Central memory CD8-positive, alpha-beta T cell (primary cell): ENCODE measurements around the gene PRRT1.

Source experiments
- ATAC-seq: fragments of 150-1000 bp; cut with Tn5 transposase; replicated peaks from 2 replicates; pipeline ENCODE4 v1.10.0; 2022; ENCODE audit warnings: mild to moderate bottlenecking, moderate FRiP score, moderate number of reproducible peaks; ENCODE audit not compliant: poor library complexity, severe bottlenecking; ENCODE audit errors: extremely low read depth
- DNase-seq, 2 donors: peaks; one replicate each; pipeline ENCODE4 v3.0.0; 2021; ENCODE audit warnings: low spot score in 2 of 2
- H3K27ac Mint-ChIP-seq: one replicate; pipeline ENCODE4 v1.8.0; 2022; ENCODE audit warnings: low read depth, mild to moderate bottlenecking, moderate library complexity, mixed read lengths
- H3K27me3 Mint-ChIP-seq: one replicate; pipeline ENCODE4 v1.8.0; 2022; ENCODE audit warnings: mixed read lengths
- H3K36me3 Mint-ChIP-seq: one replicate; pipeline ENCODE4 v1.8.0; 2022; ENCODE audit warnings: mild to moderate bottlenecking, moderate library complexity, mixed read lengths; ENCODE audit not compliant: insufficient read depth
- H3K4me1 Mint-ChIP-seq: one replicate; pipeline ENCODE4 v1.8.0; 2022; ENCODE audit warnings: mixed read lengths
- H3K4me3 Mint-ChIP-seq: one replicate; pipeline ENCODE4 v1.8.0; 2022; ENCODE audit warnings: mild to moderate bottlenecking, moderate library complexity, mixed read lengths
- H3K9me3 Mint-ChIP-seq: one replicate; pipeline ENCODE4 v1.8.0; 2022; ENCODE audit warnings: mixed read lengths

PRRT1 gene

GRCh38 chr6:32184084-32184640 lies 32.4 kb upstream of the PRRT1 start, which contains the start of gene AGER:
Gene AGER (minus strand): TSS chr6:32184253. CDS start chr6:32184222, 31 bp downstream.
- Mint-ChIP-seq H3K27me3 (no peaks in the 10 kb centered on the region), H3K9me3 (no peaks in the 10 kb centered on the region), H3K36me3 (peaks cover 51% of the 10 kb centered on the region), H3K27ac (peak within 1 kb of the TSS; percentile 76), H3K4me1 (peaks cover 52% of the 10 kb centered on the region), H3K4me3 (no peak within 1 kb of the TSS)
- ATAC-seq = no peak
- DNase-seq = no peak

DNA sequence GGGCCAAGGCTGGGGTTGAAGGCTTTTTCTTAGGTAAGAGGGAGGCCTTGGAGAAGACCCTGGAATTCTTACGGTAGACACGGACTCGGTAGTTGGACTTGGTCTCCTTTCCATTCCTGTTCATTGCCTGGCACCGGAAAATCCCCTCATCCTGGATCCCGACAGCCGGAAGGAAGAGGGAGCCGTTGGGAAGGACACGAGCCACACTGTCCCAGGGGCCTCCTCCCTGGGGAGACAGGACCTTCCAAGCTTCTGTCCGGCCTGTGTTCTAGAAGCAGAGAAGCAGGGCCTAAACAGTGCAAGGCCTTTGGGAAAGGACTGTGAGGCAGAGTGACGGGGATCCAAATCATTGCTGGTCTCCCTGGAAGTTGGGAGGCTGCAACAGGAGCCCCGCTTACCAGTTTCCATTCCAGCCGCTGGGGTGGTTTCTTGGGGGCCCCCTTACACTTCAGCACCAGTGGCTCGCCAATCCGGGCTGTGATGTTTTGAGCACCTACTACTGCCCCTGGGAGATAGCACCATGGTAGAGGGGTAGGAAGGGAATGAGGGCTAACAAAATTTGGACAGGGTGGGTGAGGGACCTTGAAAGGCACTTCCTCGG lies 31.8 kb upstream of the PRRT1 start:
- no peak for DNase-seq
- ATAC-seq = no peak
- H3K9me3 Mint-ChIP-seq = no peaks in the 10 kb centered on the region
- H3K27me3 Mint-ChIP-seq = no peaks in the 10 kb centered on the region
- H3K36me3 Mint-ChIP-seq = peaks cover 47% of the 10 kb centered on the region
- H3K27ac Mint-ChIP-seq = no peak overlapping the region
- no peak overlapping the region for H3K4me3 Mint-ChIP-seq
- peaks cover 52% of the 10 kb centered on the region for H3K4me1 Mint-ChIP-seq

DNA sequence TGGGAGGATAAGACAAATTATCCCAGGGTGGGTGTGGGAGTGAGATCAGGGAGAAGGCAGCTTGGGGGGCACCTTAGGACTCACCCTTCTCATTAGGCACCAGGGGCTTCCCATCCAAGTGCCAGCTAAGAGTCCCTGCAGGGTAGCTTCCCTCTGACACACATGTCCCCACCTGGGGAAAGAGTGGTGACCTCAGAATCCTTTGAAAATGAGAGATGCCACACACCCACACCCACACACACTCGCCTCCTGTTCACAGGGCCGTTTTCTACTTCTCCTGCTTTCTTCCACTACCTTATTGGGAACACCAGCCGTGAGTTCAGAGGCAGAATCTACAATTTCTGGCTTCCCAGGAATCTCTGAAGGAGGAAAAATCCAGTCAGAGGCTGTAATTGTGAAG lies 31.3 kb upstream of the PRRT1 start:
- no peaks in the 10 kb centered on the region for H3K27me3 Mint-ChIP-seq
- no peak overlapping the region for H3K4me3 Mint-ChIP-seq
- peaks cover 54% of the 10 kb centered on the region for H3K4me1 Mint-ChIP-seq
- H3K9me3 Mint-ChIP-seq = no peaks in the 10 kb centered on the region
- no peak for DNase-seq
- no peak for ATAC-seq
- no peak overlapping the region for H3K27ac Mint-ChIP-seq
- H3K36me3 Mint-ChIP-seq = peaks cover 47% of the 10 kb centered on the region

DNA sequence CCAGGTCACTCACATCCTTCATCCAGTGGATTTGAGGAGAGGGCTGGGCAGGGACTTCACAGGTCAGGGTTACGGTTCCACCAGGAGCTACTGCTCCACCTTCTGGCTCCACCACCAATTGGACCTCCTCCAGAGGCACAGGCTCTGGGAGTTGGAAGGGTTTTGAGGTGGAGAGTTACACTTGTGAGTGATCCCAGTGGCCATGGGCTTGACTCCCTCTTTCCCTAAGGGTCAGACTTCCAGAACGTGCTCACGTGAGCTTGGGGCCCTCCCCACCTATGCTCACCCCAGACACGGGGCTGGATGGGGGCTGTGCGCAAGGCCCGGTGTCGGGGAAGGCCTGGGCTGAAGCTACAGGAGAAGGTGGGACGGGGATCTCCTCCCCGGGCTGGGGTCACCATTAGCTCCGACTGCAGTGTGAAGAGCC lies 30.8 kb upstream of the PRRT1 start:
- Mint-ChIP-seq H3K27me3 (no peaks in the 10 kb centered on the region), H3K4me3 (no peak overlapping the region), H3K4me1 (peaks cover 54% of the 10 kb centered on the region), H3K9me3 (no peaks in the 10 kb centered on the region), H3K36me3 (peaks cover 46% of the 10 kb centered on the region), H3K27ac (no peak overlapping the region)
- DNase-seq = no peak
- no peak for ATAC-seq

DNA sequence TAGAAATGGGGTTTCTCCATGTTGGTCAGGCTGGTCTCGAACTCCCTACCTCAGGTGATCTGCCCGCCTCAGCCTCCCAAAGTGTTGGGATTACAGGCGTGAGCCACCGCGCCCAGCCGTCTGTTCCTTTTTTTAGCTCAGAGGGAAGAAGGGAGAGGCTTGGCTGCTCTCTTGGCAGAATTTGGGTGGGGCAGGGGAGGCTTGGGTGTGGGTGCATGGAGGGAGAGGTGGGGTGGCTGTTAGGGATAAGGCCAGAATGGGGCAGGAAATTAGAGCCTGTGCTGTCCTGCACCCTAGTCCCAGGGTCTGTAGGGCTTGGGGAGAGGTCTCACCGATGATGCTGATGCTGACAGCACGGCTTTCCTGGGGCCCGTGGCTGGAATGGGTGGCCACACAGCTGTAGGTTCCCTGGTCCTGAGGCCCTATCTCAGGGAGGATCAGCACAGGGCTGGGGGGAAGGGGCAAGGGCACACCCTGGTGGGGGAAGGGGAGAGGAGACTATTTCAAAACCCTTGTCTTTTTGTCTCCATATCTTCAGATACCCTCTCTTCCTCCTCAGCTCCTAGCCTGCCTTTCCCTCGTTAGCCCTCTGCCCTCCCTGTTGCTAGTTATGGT lies 30.3 kb upstream of the PRRT1 start:
- DNase-seq (no peak), ATAC-seq (no peak)
- Mint-ChIP-seq H3K4me1 (peaks cover 54% of the 10 kb centered on the region), H3K36me3 (peaks cover 44% of the 10 kb centered on the region), H3K9me3 (no peaks in the 10 kb centered on the region), H3K27me3 (no peaks in the 10 kb centered on the region), H3K4me3 (no peak overlapping the region), H3K27ac (no peak overlapping the region)

DNA sequence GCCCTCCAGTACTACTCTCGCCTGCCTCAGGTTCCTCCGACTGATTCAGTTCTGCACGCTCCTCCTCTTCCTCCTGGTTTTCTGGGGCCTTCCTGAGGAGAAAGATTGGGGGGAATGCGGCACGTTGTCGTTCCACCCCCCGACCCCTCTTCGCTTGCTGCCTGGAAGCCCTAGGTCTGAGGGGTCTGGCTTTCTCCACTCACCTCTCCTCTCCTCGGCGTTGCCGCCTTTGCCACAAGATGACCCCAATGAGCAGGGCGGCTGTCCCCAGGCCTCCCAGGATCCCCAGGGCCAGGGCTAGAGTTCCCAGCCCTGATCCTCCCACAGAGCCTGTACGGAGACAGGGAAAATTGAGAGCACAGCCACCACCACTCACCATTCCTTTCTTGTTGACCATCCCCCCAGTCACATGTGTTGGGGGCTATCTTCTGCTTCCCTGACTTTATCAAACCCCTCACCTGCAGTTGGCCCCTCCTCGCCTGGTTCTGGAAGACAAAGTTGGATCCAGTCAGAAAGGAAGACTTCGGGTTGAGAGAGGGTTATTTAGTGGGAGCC lies 29.5 kb upstream of the PRRT1 start:
- H3K27me3 Mint-ChIP-seq = no peaks in the 10 kb centered on the region
- H3K27ac Mint-ChIP-seq = no peak overlapping the region
- ATAC-seq (no peak), DNase-seq (no peak)
- H3K9me3 Mint-ChIP-seq = no peaks in the 10 kb centered on the region
- peaks cover 54% of the 10 kb centered on the region for H3K4me1 Mint-ChIP-seq
- no peak overlapping the region for H3K4me3 Mint-ChIP-seq
- peaks cover 36% of the 10 kb centered on the region for H3K36me3 Mint-ChIP-seq

DNA sequence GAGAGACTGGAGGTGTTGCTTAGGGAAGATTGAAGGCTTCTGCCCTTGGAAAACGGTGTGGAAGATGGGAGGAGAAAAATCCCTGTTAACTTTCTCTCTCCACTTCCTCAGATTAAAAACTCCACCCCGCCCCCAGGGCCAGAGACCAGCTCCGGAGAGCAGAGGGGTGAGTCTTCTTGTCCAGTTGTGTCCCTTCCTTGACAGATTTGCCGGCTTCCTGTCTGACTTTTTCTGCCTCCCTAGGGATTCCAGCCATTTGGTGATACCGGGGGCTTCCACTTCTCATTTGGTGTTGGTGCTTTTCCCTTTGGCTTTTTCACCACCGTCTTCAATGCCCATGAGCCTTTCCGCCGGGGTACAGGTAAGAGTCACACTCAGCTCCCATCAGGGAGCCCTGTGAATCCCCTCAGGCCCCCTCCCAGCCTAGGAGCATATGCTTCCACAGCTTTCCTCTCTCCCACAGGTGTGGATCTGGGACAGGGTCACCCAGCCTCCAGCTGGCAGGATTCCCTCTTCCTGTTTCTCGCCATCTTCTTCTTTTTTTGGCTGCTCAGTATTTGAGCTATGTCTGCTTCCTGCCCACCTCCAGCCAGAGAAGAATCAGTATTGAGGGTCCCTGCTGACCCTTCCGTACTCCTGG lies 28.1 kb upstream of the PRRT1 start:
- peak overlapping the region; percentile 28 for H3K4me3 Mint-ChIP-seq
- H3K4me1 Mint-ChIP-seq = peaks cover 55% of the 10 kb centered on the region
- peaks cover 32% of the 10 kb centered on the region for H3K36me3 Mint-ChIP-seq
- peak overlapping the region; percentile 32 for H3K27ac Mint-ChIP-seq
- DNase-seq = no peak
- H3K27me3 Mint-ChIP-seq = no peaks in the 10 kb centered on the region
- H3K9me3 Mint-ChIP-seq = no peaks in the 10 kb centered on the region
- no peak for ATAC-seq

- H3K4me3 Mint-ChIP-seq = peak overlapping the region; percentile 88
- no peaks in the 10 kb centered on the region for H3K27me3 Mint-ChIP-seq
- no peak for ATAC-seq
- peaks cover 32% of the 10 kb centered on the region for H3K36me3 Mint-ChIP-seq
- peaks cover 62% of the 10 kb centered on the region for H3K4me1 Mint-ChIP-seq
- H3K9me3 Mint-ChIP-seq = no peaks in the 10 kb centered on the region
- H3K27ac Mint-ChIP-seq = peak overlapping the region; percentile 83
- no peak for DNase-seq
Measured at GRCh38 chr6:32178547-32179440, 27.1 kb upstream of the PRRT1 start.

- peaks cover 70% of the 10 kb centered on the region for H3K4me1 Mint-ChIP-seq
- H3K27ac Mint-ChIP-seq = peak within 1 kb of the TSS; percentile 83
- peak; percentile 71 to 94 for DNase-seq
- H3K27me3 Mint-ChIP-seq = no peaks in the 10 kb centered on the region
- ATAC-seq = peak; percentile 89
- peaks cover 32% of the 10 kb centered on the region for H3K36me3 Mint-ChIP-seq
- H3K9me3 Mint-ChIP-seq = no peaks in the 10 kb centered on the region
- H3K4me3 Mint-ChIP-seq = peak within 1 kb of the TSS; percentile 88
Measured at GRCh38 chr6:32177788-32178546, 26.2 kb upstream of the PRRT1 start, which contains the start of gene RNF5. Gene RNF5 (plus strand): TSS chr6:32178405. CDS start chr6:32178512, 107 bp downstream.

GRCh38 chr6:32177183-32177787 lies 25.5 kb upstream of the PRRT1 start:
- H3K36me3 Mint-ChIP-seq = peaks cover 29% of the 10 kb centered on the region
- DNase-seq (no peak), ATAC-seq (no peak)
- H3K4me1 Mint-ChIP-seq = peaks cover 70% of the 10 kb centered on the region
- peak overlapping the region; percentile 88 for H3K4me3 Mint-ChIP-seq
- no peaks in the 10 kb centered on the region for H3K9me3 Mint-ChIP-seq
- no peaks in the 10 kb centered on the region for H3K27me3 Mint-ChIP-seq
- H3K27ac Mint-ChIP-seq = peak overlapping the region; percentile 83

- DNase-seq = no peak
- Mint-ChIP-seq H3K27ac (peak overlapping the region; percentile 83), H3K9me3 (no peaks in the 10 kb centered on the region), H3K4me3 (peak overlapping the region; percentile 88), H3K4me1 (peaks cover 70% of the 10 kb centered on the region), H3K27me3 (no peaks in the 10 kb centered on the region), H3K36me3 (peaks cover 27% of the 10 kb centered on the region)
- ATAC-seq = no peak
Measured at GRCh38 chr6:32176476-32177182, 24.9 kb upstream of the PRRT1 start.
